ENCODE results near the gene SNX25. TPM values are rescaled to one million over a fixed set of nuclear protein-coding genes. Genes with fewer than 3 reads are reported as not detected.
A peak's percentile ranks its signal among the peaks of the same experiment; 100 is the strongest.
"Not testable (repeated sequence)": the region's sequence is repeated elsewhere in the genome, so short reads cannot be mapped to it uniquely, and the experiment has no call there.

The SNX25 gene
- total and polyA plus RNA-seq, 4 experiments from 2014 or later: 3.5 to 24.5 (median 15.7) TPM

- no peaks in the 10 kb centered on the region for H3K36me3 ChIP-seq (ENCODE audit: insufficient read depth, low read length)
- H3K27ac ChIP-seq (ENCODE audit: low read depth, low read length): no peak overlapping the region
- Mint-ChIP-seq H3K27me3 (no peaks in the 10 kb centered on the region), H3K4me3 (no peak overlapping the region), H3K36me3 (peaks cover 0 to 7% of the 10 kb centered on the region in 2 donors), H3K9me3 (no peaks in the 10 kb centered on the region), H3K27ac (peak overlapping the region in 1 of 7 donors; percentile 29), H3K4me1 (peaks cover 26 to 61% (median 48%) of the 10 kb centered on the region in 4 donors)
- CTCF ChIA-PET (ENCODE audit: partially characterized antibody): no interaction called here
- H3K27me3 ChIP-seq (ENCODE audit: insufficient read depth, low read length): no peaks in the 10 kb centered on the region
- H3K4me1 ChIP-seq (ENCODE audit: insufficient read depth, low read length): peaks cover 61% of the 10 kb centered on the region
- POLR2A ChIA-PET (ENCODE audit: partially characterized antibody): interaction anchor here (2.0 to 2.7 kb wide), 2 partner anchors 48 to 53 kb away, joined by 6 to 10 read pairs; partner anchors contain the start of genes CFAP97 and SNX25
- no peak for DNase-seq
- H3K9me3 ChIP-seq (ENCODE audit: control insufficient read depth in 1 of 2, low read length in 2 of 2): no peaks in the 10 kb centered on the region
- no peak overlapping the region for H3K4me3 ChIP-seq (ENCODE audit: low read length in 2 of 2)
- intact Hi-C loops (cut with micrococcal nuclease): no loop called here
These were observed 48.3 kb downstream of the SNX25 start for GRCh38 chr4:185257694-185258093.

- H3K27me3 ChIP-seq (ENCODE audit: insufficient read depth, low read length); H3K9me3 ChIP-seq (ENCODE audit: control insufficient read depth in 1 of 2, low read length in 2 of 2); H3K27ac ChIP-seq (ENCODE audit: low read depth, low read length); H3K4me3 ChIP-seq (ENCODE audit: low read length in 2 of 2); H3K36me3 Mint-ChIP-seq; H3K27me3 Mint-ChIP-seq; H3K36me3 ChIP-seq (ENCODE audit: insufficient read depth, low read length); CTCF ChIA-PET (ENCODE audit: partially characterized antibody); intact Hi-C loops (cut with micrococcal nuclease); H3K9me3 Mint-ChIP-seq: not testable (repeated sequence)
- H3K4me1 ChIP-seq (ENCODE audit: insufficient read depth, low read length): peaks cover 59% of the 10 kb centered on the region
- peak overlapping the region in 5 of 7 donors; percentile 25 to 92 (median 83) for H3K27ac Mint-ChIP-seq
- peak in 4 of 5 donors; percentile 10 to 57 (median 22) for DNase-seq
- peak overlapping the region in 3 of 8 donors; percentile 11 to 70 (median 34) for H3K4me3 Mint-ChIP-seq
- POLR2A ChIA-PET (ENCODE audit: partially characterized antibody): interaction anchor here (0.6 to 1.6 kb wide), 2 partner anchors 38 to 49 kb away, joined by 3 to 5 read pairs; partner anchors contain the start of gene SNX25
- peaks cover 27 to 60% (median 47%) of the 10 kb centered on the region in 4 donors for H3K4me1 Mint-ChIP-seq
These were observed 49.3 kb downstream of the SNX25 start for GRCh38 chr4:185258741-185259140.

GRCh38 chr4:185259719-185260118 lies 50.3 kb downstream of the SNX25 start:
- H3K36me3 Mint-ChIP-seq: peaks cover 5 to 9% of the 10 kb centered on the region in 2 donors
- H3K27me3 Mint-ChIP-seq: no peaks in the 10 kb centered on the region
- DNase-seq: no peak
- H3K4me1 ChIP-seq (ENCODE audit: insufficient read depth, low read length): peaks cover 51% of the 10 kb centered on the region
- H3K4me1 Mint-ChIP-seq: peaks cover 18 to 59% (median 41%) of the 10 kb centered on the region in 4 donors
- H3K4me3 ChIP-seq (ENCODE audit: low read length in 2 of 2): no peak overlapping the region
- no peaks in the 10 kb centered on the region for H3K36me3 ChIP-seq (ENCODE audit: insufficient read depth, low read length)
- ChIA-PET CTCF (ENCODE audit: partially characterized antibody) (interaction anchor here (0.8 kb wide), 1 partner anchor 76 kb away, joined by 3 read pairs; no protein-coding TSS in a partner anchor), POLR2A (ENCODE audit: partially characterized antibody) (interaction anchor here (1.5 to 1.6 kb wide), 2 partner anchors 50 to 117 kb away, joined by 5 read pairs; partner anchors contain the start of genes SLC25A4 and SNX25)
- intact Hi-C loops (cut with micrococcal nuclease): no loop called here
- no peaks in the 10 kb centered on the region for H3K9me3 Mint-ChIP-seq
- H3K27ac Mint-ChIP-seq: peak overlapping the region in 1 of 7 donors; percentile 46
- no peaks in the 10 kb centered on the region for H3K9me3 ChIP-seq (ENCODE audit: control insufficient read depth in 1 of 2, low read length in 2 of 2)
- no peaks in the 10 kb centered on the region for H3K27me3 ChIP-seq (ENCODE audit: insufficient read depth, low read length)
- no peak overlapping the region for H3K27ac ChIP-seq (ENCODE audit: low read depth, low read length)
- peak overlapping the region in 1 of 8 donors; percentile 18 for H3K4me3 Mint-ChIP-seq

GRCh38 chr4:185261946-185262345 lies 52.5 kb downstream of the SNX25 start:
- H3K27me3 Mint-ChIP-seq: no peaks in the 10 kb centered on the region
- ChIA-PET POLR2A (ENCODE audit: partially characterized antibody) (interaction anchor here (0.5 kb wide), 1 partner anchor 24 kb away, joined by 3 read pairs; no protein-coding TSS in a partner anchor), CTCF (ENCODE audit: partially characterized antibody) (interaction anchor here (0.7 to 1.1 kb wide), 2 partner anchors 10 to 65 kb away, joined by 3 read pairs; no protein-coding TSS in a partner anchor)
- H3K27me3 ChIP-seq (ENCODE audit: insufficient read depth, low read length): no peaks in the 10 kb centered on the region
- H3K36me3 ChIP-seq (ENCODE audit: insufficient read depth, low read length): no peaks in the 10 kb centered on the region
- H3K4me3 ChIP-seq (ENCODE audit: low read length in 2 of 2): no peak overlapping the region
- H3K4me1 Mint-ChIP-seq: peaks cover 18 to 56% (median 38%) of the 10 kb centered on the region in 4 donors
- peaks cover 44% of the 10 kb centered on the region for H3K4me1 ChIP-seq (ENCODE audit: insufficient read depth, low read length)
- no peaks in the 10 kb centered on the region for H3K9me3 ChIP-seq (ENCODE audit: control insufficient read depth in 1 of 2, low read length in 2 of 2)
- no peak overlapping the region for H3K27ac Mint-ChIP-seq
- H3K9me3 Mint-ChIP-seq: no peaks in the 10 kb centered on the region
- intact Hi-C loops (cut with micrococcal nuclease): no loop called here
- no peak for DNase-seq
- H3K36me3 Mint-ChIP-seq: peaks cover 5 to 9% of the 10 kb centered on the region in 2 donors
- no peak overlapping the region for H3K27ac ChIP-seq (ENCODE audit: low read depth, low read length)
- no peak overlapping the region for H3K4me3 Mint-ChIP-seq

- intact Hi-C loops (cut with micrococcal nuclease): no loop called here
- H3K4me3 ChIP-seq (ENCODE audit: low read length in 2 of 2): no peak overlapping the region
- Mint-ChIP-seq H3K4me1 (peaks cover 16 to 44% (median 31%) of the 10 kb centered on the region in 4 donors), H3K27ac (peak overlapping the region in 1 of 7 donors; percentile 56), H3K4me3 (no peak overlapping the region), H3K9me3 (no peaks in the 10 kb centered on the region), H3K27me3 (no peaks in the 10 kb centered on the region), H3K36me3 (peaks cover 12 to 15% of the 10 kb centered on the region in 2 donors)
- no peaks in the 10 kb centered on the region for H3K27me3 ChIP-seq (ENCODE audit: insufficient read depth, low read length)
- no peak overlapping the region for H3K27ac ChIP-seq (ENCODE audit: low read depth, low read length)
- peaks cover 34% of the 10 kb centered on the region for H3K4me1 ChIP-seq (ENCODE audit: insufficient read depth, low read length)
- POLR2A ChIA-PET (ENCODE audit: partially characterized antibody): interaction anchor here (0.7 to 1.0 kb wide), 2 partner anchors 9 to 75 kb away, joined by 3 read pairs; no protein-coding TSS in a partner anchor
- no peak for DNase-seq
- CTCF ChIA-PET (ENCODE audit: partially characterized antibody): interaction anchor here (1.0 to 1.2 kb wide), 2 partner anchors 10 to 37 kb away, joined by 5 read pairs; no protein-coding TSS in a partner anchor
- H3K36me3 ChIP-seq (ENCODE audit: insufficient read depth, low read length): no peaks in the 10 kb centered on the region
- no peaks in the 10 kb centered on the region for H3K9me3 ChIP-seq (ENCODE audit: control insufficient read depth in 1 of 2, low read length in 2 of 2)
These were observed 54.0 kb downstream of the SNX25 start for GRCh38 chr4:185263419-185263818.

GRCh38 chr4:185265942-185266341 lies 56.5 kb downstream of the SNX25 start:
- DNase-seq: peak in 3 of 5 donors; percentile 17 to 42 (median 27)
- H3K4me3 Mint-ChIP-seq: peak overlapping the region in 4 of 8 donors; percentile 11 to 50 (median 29)
- H3K9me3 Mint-ChIP-seq: no peaks in the 10 kb centered on the region
- peaks cover 20% of the 10 kb centered on the region for H3K4me1 ChIP-seq (ENCODE audit: insufficient read depth, low read length)
- no peaks in the 10 kb centered on the region for H3K27me3 ChIP-seq (ENCODE audit: insufficient read depth, low read length)
- H3K4me1 Mint-ChIP-seq: peaks cover 11 to 39% (median 20%) of the 10 kb centered on the region in 4 donors
- CTCF ChIA-PET (ENCODE audit: partially characterized antibody): interaction anchor here (1.0 to 1.5 kb wide), 3 partner anchors 12 to 59 kb away, joined by 3 to 4 read pairs (median 3); no protein-coding TSS in a partner anchor
- peak overlapping the region in 4 of 7 donors; percentile 2 to 68 (median 41) for H3K27ac Mint-ChIP-seq
- no peaks in the 10 kb centered on the region for H3K27me3 Mint-ChIP-seq
- no peaks in the 10 kb centered on the region for H3K36me3 ChIP-seq (ENCODE audit: insufficient read depth, low read length)
- H3K9me3 ChIP-seq (ENCODE audit: control insufficient read depth in 1 of 2, low read length in 2 of 2): no peaks in the 10 kb centered on the region
- no peak overlapping the region for H3K4me3 ChIP-seq (ENCODE audit: low read length in 2 of 2)
- POLR2A ChIA-PET (ENCODE audit: partially characterized antibody): interaction anchor here (0.7 to 1.7 kb wide), 8 partner anchors 10 to 57 kb away, joined by 3 to 6 read pairs (median 4); partner anchors contain the start of gene SNX25
- no peak overlapping the region for H3K27ac ChIP-seq (ENCODE audit: low read depth, low read length)
- H3K36me3 Mint-ChIP-seq: peaks cover 22% of the 10 kb centered on the region in 2 donors
- intact Hi-C loops (cut with micrococcal nuclease): no loop called here

GRCh38 chr4:185269286-185269685 lies 59.9 kb downstream of the SNX25 start:
- peaks cover 6 to 24% (median 13%) of the 10 kb centered on the region in 4 donors for H3K4me1 Mint-ChIP-seq
- H3K36me3 Mint-ChIP-seq: peaks cover 27 to 33% of the 10 kb centered on the region in 2 donors
- Histone ChIP-seq H3K27me3 (ENCODE audit: insufficient read depth, low read length) (no peaks in the 10 kb centered on the region), H3K9me3 (ENCODE audit: control insufficient read depth in 1 of 2, low read length in 2 of 2) (no peaks in the 10 kb centered on the region), H3K4me1 (ENCODE audit: insufficient read depth, low read length) (peaks cover 12% of the 10 kb centered on the region), H3K27ac (ENCODE audit: low read depth, low read length) (no peak overlapping the region), H3K36me3 (ENCODE audit: insufficient read depth, low read length) (no peaks in the 10 kb centered on the region), H3K4me3 (ENCODE audit: low read length in 2 of 2) (no peak overlapping the region)
- ChIA-PET POLR2A (ENCODE audit: partially characterized antibody) (interaction anchor here (0.6 to 0.7 kb wide), 2 partner anchors 16 to 126 kb away, joined by 3 to 5 read pairs; partner anchors contain the start of gene LRP2BP), CTCF (ENCODE audit: partially characterized antibody) (no interaction called here)
- no peaks in the 10 kb centered on the region for H3K9me3 Mint-ChIP-seq
- H3K4me3 Mint-ChIP-seq: no peak overlapping the region
- peak overlapping the region in 1 of 7 donors; percentile 3 for H3K27ac Mint-ChIP-seq
- H3K27me3 Mint-ChIP-seq: no peaks in the 10 kb centered on the region
- intact Hi-C loops (cut with micrococcal nuclease): no loop called here
- DNase-seq: no peak

Measured in CD4-positive, alpha-beta memory T cell (primary cell).